Neuronal stem cell (in vitro differentiated cells): ENCODE measurements around the gene ABCC10.

Experiments used
- DNase-seq: peaks from one replicate; pipeline ENCODE4 v3.0.0-alpha.2; 2013; ENCODE audit warnings: low spot score
- H2AFZ ChIP-seq: one replicate; pipeline ENCODE4 v1.6.1; 2013; ENCODE audit warnings: mild to moderate bottlenecking, low read length, inconsistent platforms
- H2AK5ac ChIP-seq: 2 replicates; pipeline ENCODE4 v1.6.1; 2013; ENCODE audit warnings: low read depth, mild to moderate bottlenecking, inconsistent platforms, low read length, moderate library complexity, mixed read lengths
- H2BK120ac ChIP-seq: 2 replicates; pipeline ENCODE4 v1.6.1; 2013; ENCODE audit warnings: low read depth, mild to moderate bottlenecking, inconsistent platforms, low read length, moderate library complexity, mixed read lengths
- H2BK12ac ChIP-seq: one replicate; pipeline ENCODE4 v1.6.1; 2013; ENCODE audit warnings: low read length, inconsistent platforms
- H2BK15ac ChIP-seq: 2 replicates; pipeline ENCODE4 v1.6.1; 2013; ENCODE audit warnings: mild to moderate bottlenecking, low read length, inconsistent platforms, mixed read lengths
- H2BK5ac ChIP-seq: one replicate; pipeline ENCODE4 v1.6.1; 2013; ENCODE audit warnings: inconsistent platforms, mild to moderate bottlenecking, low read length, moderate library complexity
- H3K14ac ChIP-seq: one replicate; pipeline ENCODE4 v1.6.1; 2013; ENCODE audit warnings: low read length, inconsistent platforms
- H3K18ac ChIP-seq: 2 replicates; pipeline ENCODE4 v1.6.1; 2013; ENCODE audit warnings: low read length, inconsistent platforms
- H3K23ac ChIP-seq: 2 replicates; pipeline ENCODE4 v1.6.1; 2013; ENCODE audit warnings: low read depth, mild to moderate bottlenecking, mixed read lengths, low read length, inconsistent platforms; ENCODE audit not compliant: poor library complexity
- H3K27ac ChIP-seq: replicated peaks from 3 replicates; pipeline ENCODE4 v1.5.1; 2013; ENCODE audit warnings: low read length, inconsistent platforms
- H3K27me3 ChIP-seq, 3 experiments: 2 replicates each; pipeline ENCODE4 v1.6.1; 2013; ENCODE audit warnings: low read length in 3 of 3, mild to moderate bottlenecking in 2 of 3, inconsistent platforms in 1 of 3, low read depth in 1 of 3, mixed read lengths in 1 of 3, moderate library complexity in 1 of 3; ENCODE audit not compliant: control insufficient read depth in 3 of 3, insufficient read depth in 3 of 3
- H3K36me3 ChIP-seq, 2 donors: replicated peaks in 1 of 2; 2 replicates each; pipeline ENCODE4 v1.6.1; 2013; ENCODE audit warnings: low read length in 2 of 2; ENCODE audit not compliant: control insufficient read depth in 2 of 2, insufficient read depth in 2 of 2
- H3K4ac ChIP-seq: 2 replicates; pipeline ENCODE4 v1.6.1; 2013; ENCODE audit warnings: inconsistent platforms, mild to moderate bottlenecking, low read length, moderate library complexity
- H3K4me1 ChIP-seq, 2 donors: 1 replicate in 1 of 2; 2 replicates in 1 of 2; pipeline ENCODE4 v1.6.1; 2013; ENCODE audit warnings: low read length in 2 of 2, low read depth in 1 of 2; ENCODE audit not compliant: control insufficient read depth in 2 of 2, insufficient read depth in 1 of 2
- H3K4me2 ChIP-seq: one replicate; pipeline ENCODE4 v1.6.1; 2013; ENCODE audit warnings: mild to moderate bottlenecking, low read length, inconsistent platforms; ENCODE audit not compliant: insufficient read depth, poor library complexity, severe bottlenecking
- H3K4me3 ChIP-seq, 2 donors: 2 replicates each; pipeline ENCODE4 v1.5.1; 2013; ENCODE audit warnings: low read length in 2 of 2, mild to moderate bottlenecking in 2 of 2, inconsistent platforms in 1 of 2, moderate library complexity in 1 of 2
- H3K79me1 ChIP-seq: one replicate; pipeline ENCODE4 v1.6.1; 2013; ENCODE audit warnings: low read depth, mild to moderate bottlenecking, inconsistent platforms, low read length, moderate library complexity
- H3K9ac ChIP-seq: one replicate; pipeline ENCODE4 v1.6.1; 2013; ENCODE audit warnings: mild to moderate bottlenecking, low read depth, low read length, inconsistent platforms; ENCODE audit not compliant: poor library complexity
- H3K9me3 ChIP-seq, 2 donors: replicated peaks in 1 of 2; 2 replicates each; pipeline versions ENCODE3 to v1.6.1; 2013; ENCODE audit warnings: low read length in 2 of 2, mild to moderate bottlenecking in 2 of 2, inconsistent platforms in 1 of 2, low read depth in 1 of 2, mixed read lengths in 1 of 2, moderate library complexity in 1 of 2; ENCODE audit not compliant: control insufficient read depth in 2 of 2, insufficient read depth in 1 of 2
- H4K8ac ChIP-seq: one replicate; pipeline ENCODE4 v1.6.1; 2013; ENCODE audit warnings: low read depth, mild to moderate bottlenecking, inconsistent platforms, low read length, moderate library complexity
- H4K91ac ChIP-seq: one replicate; pipeline ENCODE4 v1.6.1; 2013; ENCODE audit warnings: low read length, low read depth, mild to moderate bottlenecking, inconsistent platforms; ENCODE audit not compliant: poor library complexity
- WGBS, 2 donors: extraction: QIAGEN DNeasy Blood & Tissue Kit; methylation state at CpG; one replicate each; pipeline ENCODE4 v1.1.7; 2013; ENCODE audit warnings: missing lambda C conversion rate in 2 of 2, mixed read lengths in 1 of 2; ENCODE audit not compliant: insufficient read length in 2 of 2, insufficient replicate concordance in 1 of 2; ENCODE audit errors: extremely low coverage in 2 of 2; 5-methylcytosine and 5-hydroxymethylcytosine counted together

The ABCC10 gene

DNA sequence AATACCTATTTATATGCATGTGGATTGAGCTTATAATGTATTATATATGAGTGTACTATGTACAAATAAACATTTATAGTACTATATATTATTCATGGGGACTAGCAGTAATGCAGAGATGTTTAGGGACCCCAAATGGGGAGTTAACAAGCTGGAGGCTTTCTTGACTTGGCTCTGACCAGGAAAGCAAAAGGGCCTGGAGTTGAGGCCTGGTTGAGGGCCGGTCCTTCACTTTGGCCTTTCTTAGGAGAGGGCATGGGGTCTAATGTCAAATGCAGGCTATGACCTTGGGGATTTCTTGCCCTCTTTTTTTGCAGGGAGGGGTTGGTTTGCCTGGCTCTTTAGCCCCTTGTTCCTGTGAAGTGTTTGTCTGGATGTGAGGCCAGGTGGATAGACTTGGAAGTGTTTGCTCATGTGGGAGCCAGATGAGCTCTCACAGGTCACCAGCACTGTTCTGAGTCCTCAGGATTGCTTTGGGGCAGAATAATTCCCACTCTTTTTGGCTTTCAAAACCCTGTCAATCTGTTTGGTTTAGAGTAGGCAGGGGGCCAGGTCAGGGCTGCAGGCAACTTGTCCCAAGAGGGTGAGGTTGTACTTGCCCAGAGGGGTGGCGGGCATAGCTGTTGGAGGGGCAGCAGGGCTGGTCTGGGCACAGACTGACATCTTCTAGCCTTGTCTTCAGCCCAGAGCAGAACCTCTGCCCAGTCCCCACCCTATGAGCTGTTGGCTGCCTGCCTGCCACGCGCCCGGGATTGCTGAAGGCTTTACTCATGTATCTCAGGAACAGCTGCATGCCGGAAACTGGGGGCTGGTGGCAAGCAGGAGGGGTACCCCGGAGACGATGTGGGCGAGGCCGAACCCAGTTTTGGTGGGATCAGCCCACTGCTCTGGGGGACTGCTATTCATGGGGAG lies 64.7 kb downstream of the ABCC10 start:
- no peak overlapping the region for H3K4me3 ChIP-seq
- H3K27ac ChIP-seq, result no peak overlapping the region
- H3K9ac ChIP-seq, result no peak overlapping the region
- WGBS, 2 donors, result no CpG with 5 or more reads among the region's 10 CpGs
- DNase-seq, result no peak
- no peaks in the 10 kb centered on the region for H3K9me3 ChIP-seq
- peak overlapping the region; percentile 36 for H2BK12ac ChIP-seq
- peaks cover 7 to 21% of the 10 kb centered on the region in 2 donors for H3K4me1 ChIP-seq
- no peak overlapping the region for H3K4ac ChIP-seq
- no peak overlapping the region for H3K14ac ChIP-seq
- peak overlapping the region; percentile 29 for H3K23ac ChIP-seq
- no peaks in the 10 kb centered on the region for H3K27me3 ChIP-seq
- H3K36me3 ChIP-seq, result peaks cover 0 to 22% of the 10 kb centered on the region in 2 donors
- H3K4me2 ChIP-seq, result no peak overlapping the region
- H2BK120ac ChIP-seq, result no peak overlapping the region
- no peak overlapping the region for H2AK5ac ChIP-seq
- no peak overlapping the region for H4K91ac ChIP-seq
- no peak overlapping the region for H4K8ac ChIP-seq
- peaks cover 9% of the 10 kb centered on the region for H3K79me1 ChIP-seq
- H2AFZ ChIP-seq, result no peak overlapping the region
- H3K18ac ChIP-seq, result no peak overlapping the region
- H2BK5ac ChIP-seq, result no peak overlapping the region
- no peak overlapping the region for H2BK15ac ChIP-seq

DNA sequence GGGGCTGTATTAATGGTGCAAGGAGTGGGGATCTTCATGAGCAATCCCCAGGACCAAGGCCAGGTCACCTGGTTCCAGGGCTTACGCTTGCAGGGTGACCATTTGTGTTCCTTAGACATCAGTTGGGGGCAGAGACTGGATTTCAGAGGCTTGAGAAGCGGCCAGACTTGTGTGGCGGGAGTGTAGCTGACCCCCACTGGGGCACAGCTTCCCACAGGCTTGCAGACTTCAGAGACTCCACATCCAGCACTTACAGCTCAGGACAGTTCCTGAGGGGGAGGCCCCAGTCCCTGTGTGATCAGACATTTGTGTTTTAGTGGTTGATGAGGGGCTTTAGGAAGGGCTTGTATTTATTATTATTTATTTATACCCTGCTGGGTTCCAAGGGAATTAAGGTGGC lies 65.3 kb downstream of the ABCC10 start:
- Histone ChIP-seq H3K9me3 (no peaks in the 10 kb centered on the region), H2AK5ac (no peak overlapping the region), H3K27me3 (no peaks in the 10 kb centered on the region), H2BK120ac (no peak overlapping the region), H3K4me1 (peaks cover 7 to 21% of the 10 kb centered on the region in 2 donors), H3K27ac (no peak overlapping the region), H2BK5ac (no peak overlapping the region), H4K8ac (no peak overlapping the region), H4K91ac (no peak overlapping the region), H3K4me3 (no peak overlapping the region), H2BK12ac (no peak overlapping the region), H3K36me3 (peaks cover 2 to 25% of the 10 kb centered on the region in 2 donors), H3K23ac (peak overlapping the region; percentile 29), H2BK15ac (no peak overlapping the region), H3K9ac (no peak overlapping the region), H3K14ac (no peak overlapping the region), H3K4ac (no peak overlapping the region), H3K4me2 (no peak overlapping the region), H3K79me1 (peaks cover 10% of the 10 kb centered on the region), H3K18ac (no peak overlapping the region), H2AFZ (no peak overlapping the region)
- no CpG with 5 or more reads among the region's 3 CpGs for WGBS, 2 donors
- no peak for DNase-seq

GRCh38 chr6:43493230-43493629 lies 65.9 kb downstream of the ABCC10 start:
- H2BK5ac ChIP-seq, result no peak overlapping the region
- H2BK15ac ChIP-seq, result no peak overlapping the region
- H3K9ac ChIP-seq, result no peak overlapping the region
- no peak for DNase-seq
- H3K36me3 ChIP-seq, result peaks cover 2 to 30% of the 10 kb centered on the region in 2 donors
- no peak overlapping the region for H3K4ac ChIP-seq
- no peak overlapping the region for H3K27ac ChIP-seq
- no peak overlapping the region for H2BK120ac ChIP-seq
- WGBS, 2 donors, result no CpG with 5 or more reads among the region's 2 CpGs
- no peak overlapping the region for H2AK5ac ChIP-seq
- no peak overlapping the region for H2BK12ac ChIP-seq
- no peak overlapping the region for H3K4me3 ChIP-seq
- H2AFZ ChIP-seq, result no peak overlapping the region
- H3K27me3 ChIP-seq, result no peaks in the 10 kb centered on the region
- H3K14ac ChIP-seq, result no peak overlapping the region
- H3K4me1 ChIP-seq, result peaks cover 7 to 21% of the 10 kb centered on the region in 2 donors
- no peak overlapping the region for H4K91ac ChIP-seq
- H3K79me1 ChIP-seq, result peaks cover 10% of the 10 kb centered on the region
- no peaks in the 10 kb centered on the region for H3K9me3 ChIP-seq
- no peak overlapping the region for H3K23ac ChIP-seq
- H4K8ac ChIP-seq, result no peak overlapping the region
- H3K18ac ChIP-seq, result no peak overlapping the region
- no peak overlapping the region for H3K4me2 ChIP-seq

DNA sequence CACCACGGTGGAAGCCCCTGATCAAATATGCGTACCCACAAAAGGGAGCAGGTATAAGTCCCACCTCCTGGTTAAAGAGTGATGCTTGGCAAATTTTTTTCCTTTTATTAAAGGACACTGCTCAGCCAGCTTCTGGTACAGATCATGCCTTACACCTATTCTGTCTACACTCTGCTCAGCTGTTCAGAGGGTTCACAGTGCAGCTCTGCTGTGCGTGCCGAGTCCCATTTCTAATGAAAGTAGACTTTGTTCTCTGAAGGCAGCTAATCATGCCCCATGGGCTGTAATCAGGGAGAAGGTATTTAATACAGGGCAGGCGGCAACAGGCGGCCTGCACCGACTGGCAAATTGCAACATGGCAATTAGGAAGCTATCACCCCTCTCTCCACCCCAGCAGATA lies 66.5 kb downstream of the ABCC10 start:
- Histone ChIP-seq H3K9ac (no peak overlapping the region), H3K4me3 (no peak overlapping the region), H4K8ac (no peak overlapping the region), H4K91ac (no peak overlapping the region), H2AFZ (no peak overlapping the region), H2BK12ac (no peak overlapping the region), H3K23ac (no peak overlapping the region), H3K4me1 (peaks cover 7 to 21% of the 10 kb centered on the region in 2 donors), H3K79me1 (peaks cover 11% of the 10 kb centered on the region), H3K4me2 (no peak overlapping the region), H2BK120ac (no peak overlapping the region), H3K18ac (no peak overlapping the region), H3K36me3 (peaks cover 6 to 36% of the 10 kb centered on the region in 2 donors), H3K4ac (no peak overlapping the region), H3K14ac (no peak overlapping the region), H3K27me3 (no peaks in the 10 kb centered on the region), H3K9me3 (no peaks in the 10 kb centered on the region), H2BK5ac (no peak overlapping the region), H2BK15ac (no peak overlapping the region), H3K27ac (no peak overlapping the region), H2AK5ac (no peak overlapping the region)
- no peak for DNase-seq
- WGBS, 2 donors, result no CpG with 5 or more reads among the region's 7 CpGs
